ENCODE measurements around the gene GPN3.
"Not testable (repeated sequence)": the region's sequence is repeated elsewhere in the genome, so short reads cannot be mapped to it uniquely, and the experiment has no call there.

Gene GPN3

GRCh38 chr12:110444455-110444854 is 23.6 kb downstream of the GPN3 start:
- no peak for DNase-seq (ENCODE audit: low read depth)

- DNase-seq (ENCODE audit: low read depth): peak; percentile 47
These were observed 31.8 kb downstream of the GPN3 start for GRCh38 chr12:110436231-110436630.

GRCh38 chr12:110431957-110432587 is 36.0 kb downstream of the GPN3 start:
- DNase-seq (ENCODE audit: low read depth): no peak

DNA sequence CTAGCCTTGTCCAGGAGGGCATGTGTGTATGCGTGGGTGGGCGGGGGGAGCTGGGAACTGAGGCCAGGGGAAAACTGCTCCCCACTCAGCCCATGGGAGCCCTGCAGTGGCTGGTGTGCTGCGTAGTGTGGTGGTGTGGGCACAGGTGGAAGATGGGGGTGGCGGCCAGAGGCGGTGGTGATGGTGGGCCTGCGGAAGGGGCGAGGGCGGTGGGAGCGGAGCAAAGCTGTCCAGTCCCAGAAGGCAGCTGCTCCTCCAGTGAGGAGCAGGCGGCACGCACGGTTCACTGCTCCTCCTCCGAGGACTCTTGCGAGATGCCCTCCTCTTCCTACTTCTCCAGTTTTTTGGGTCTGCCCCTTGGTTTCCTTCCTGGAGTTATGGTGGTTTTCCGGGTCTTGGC is 38.4 kb downstream of the GPN3 start:
- DNase-seq (ENCODE audit: low read depth): not testable (repeated sequence)

DNA sequence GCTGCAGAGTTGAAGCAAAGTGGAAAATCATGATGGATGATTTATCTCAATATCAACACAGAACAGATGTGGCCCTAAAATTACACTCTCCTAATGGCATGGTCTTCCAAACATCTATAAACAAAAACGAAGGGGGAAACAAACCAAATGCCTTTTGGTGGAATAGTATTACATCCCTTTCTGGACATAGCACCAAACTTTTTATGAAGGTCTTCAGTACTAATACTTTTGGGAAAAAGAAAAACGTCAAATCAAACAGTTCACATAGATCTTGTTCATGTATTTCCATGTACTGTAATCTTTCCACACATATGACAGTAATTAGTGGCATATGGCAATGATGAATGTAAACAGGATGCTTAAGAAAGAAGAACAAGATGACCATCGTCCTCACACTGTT is 41.7 kb downstream of the GPN3 start:
- DNase-seq (ENCODE audit: low read depth): peak; percentile 42

- peak; percentile 65 for DNase-seq (ENCODE audit: low read depth)
These were observed 43.8 kb downstream of the GPN3 start for GRCh38 chr12:110424237-110424636.

- no peak for DNase-seq (ENCODE audit: low read depth)
These were observed 46.4 kb downstream of the GPN3 start for GRCh38 chr12:110421701-110422100.

- no peak for DNase-seq (ENCODE audit: low read depth)
These were observed 46.8 kb downstream of the GPN3 start for GRCh38 chr12:110421159-110421661.

DNA sequence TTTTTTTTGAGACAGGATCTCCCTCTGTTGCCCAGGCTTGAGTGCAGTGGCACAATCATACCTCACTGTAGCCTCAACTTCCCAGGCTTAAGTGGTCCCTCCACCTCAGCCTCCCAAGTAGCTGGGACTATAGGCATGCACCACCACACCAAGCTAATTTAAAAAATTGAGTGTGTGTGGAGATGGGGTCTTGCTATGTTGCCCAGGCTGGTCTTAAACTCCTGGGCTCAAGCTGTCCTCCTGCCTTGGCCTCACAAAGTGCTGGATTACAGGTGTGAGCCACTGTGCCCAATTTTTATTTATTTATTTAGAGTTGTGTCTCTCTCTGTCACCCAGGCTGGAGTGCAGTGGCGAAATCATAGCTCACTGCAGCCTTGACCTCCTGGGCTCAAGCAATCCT is 47.4 kb downstream of the GPN3 start:
- not testable (repeated sequence) for DNase-seq (ENCODE audit: low read depth)

DNA sequence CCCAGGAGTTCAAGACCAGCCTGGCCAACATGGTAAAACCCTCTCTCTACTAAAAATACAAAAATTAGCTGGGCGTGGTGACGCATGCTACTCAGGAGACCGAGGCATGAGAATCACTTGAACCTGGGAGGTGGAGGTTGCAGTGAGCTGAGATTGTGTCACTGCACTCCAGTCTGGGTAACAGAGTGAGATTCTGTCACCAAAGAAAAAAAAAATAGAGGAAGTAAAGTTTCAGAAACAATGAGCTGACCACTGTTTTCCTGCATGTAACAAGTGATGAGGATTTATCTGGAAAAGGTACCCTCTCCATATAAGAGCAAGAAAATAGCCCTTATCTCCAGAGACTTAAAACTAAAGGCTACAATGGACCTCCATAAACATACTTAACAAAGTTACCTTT is 50.9 kb downstream of the GPN3 start:
- not testable (repeated sequence) for DNase-seq (ENCODE audit: low read depth)

GRCh38 chr12:110410086-110410485 is 58.0 kb downstream of the GPN3 start:
- DNase-seq (ENCODE audit: low read depth): peak; percentile 66

- DNase-seq (ENCODE audit: low read depth): not testable (repeated sequence)
These were observed 62.9 kb downstream of the GPN3 start for GRCh38 chr12:110405126-110405662.

DNA sequence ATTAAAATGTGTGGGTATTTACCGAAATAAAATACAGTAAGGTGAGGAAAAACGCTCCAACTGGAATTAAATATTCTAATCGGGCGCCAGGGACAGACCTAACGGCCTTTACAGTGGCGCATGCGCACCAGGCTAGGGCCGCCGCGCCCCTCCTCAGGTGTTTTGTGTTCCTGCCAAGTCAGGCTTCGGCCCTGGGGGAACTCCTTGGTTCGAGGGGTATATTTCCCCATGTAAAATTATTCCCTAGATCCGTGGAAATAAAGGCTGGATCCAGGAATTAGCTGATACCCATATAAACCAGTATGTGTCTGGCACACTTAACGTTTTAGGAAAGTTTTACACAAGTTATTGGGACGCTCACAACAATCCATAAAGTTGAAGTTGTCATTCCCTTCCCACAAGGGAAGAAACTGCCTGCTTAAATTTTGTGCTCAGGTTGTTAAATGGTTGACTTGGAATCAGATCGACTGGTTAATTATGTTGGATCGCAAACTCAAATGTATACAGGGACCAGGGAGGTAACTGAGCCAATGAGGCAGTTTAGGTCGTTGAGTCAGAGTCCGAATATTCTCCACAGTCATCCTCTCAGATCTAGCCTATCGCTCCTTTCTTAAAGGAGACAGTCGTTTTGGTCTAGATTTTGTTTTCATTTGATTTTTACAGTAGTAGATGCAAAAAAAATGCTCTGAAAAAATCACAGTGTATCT is 63.9 kb downstream of the GPN3 start:
- DNase-seq (ENCODE audit: low read depth): peak; percentile 66

DNA sequence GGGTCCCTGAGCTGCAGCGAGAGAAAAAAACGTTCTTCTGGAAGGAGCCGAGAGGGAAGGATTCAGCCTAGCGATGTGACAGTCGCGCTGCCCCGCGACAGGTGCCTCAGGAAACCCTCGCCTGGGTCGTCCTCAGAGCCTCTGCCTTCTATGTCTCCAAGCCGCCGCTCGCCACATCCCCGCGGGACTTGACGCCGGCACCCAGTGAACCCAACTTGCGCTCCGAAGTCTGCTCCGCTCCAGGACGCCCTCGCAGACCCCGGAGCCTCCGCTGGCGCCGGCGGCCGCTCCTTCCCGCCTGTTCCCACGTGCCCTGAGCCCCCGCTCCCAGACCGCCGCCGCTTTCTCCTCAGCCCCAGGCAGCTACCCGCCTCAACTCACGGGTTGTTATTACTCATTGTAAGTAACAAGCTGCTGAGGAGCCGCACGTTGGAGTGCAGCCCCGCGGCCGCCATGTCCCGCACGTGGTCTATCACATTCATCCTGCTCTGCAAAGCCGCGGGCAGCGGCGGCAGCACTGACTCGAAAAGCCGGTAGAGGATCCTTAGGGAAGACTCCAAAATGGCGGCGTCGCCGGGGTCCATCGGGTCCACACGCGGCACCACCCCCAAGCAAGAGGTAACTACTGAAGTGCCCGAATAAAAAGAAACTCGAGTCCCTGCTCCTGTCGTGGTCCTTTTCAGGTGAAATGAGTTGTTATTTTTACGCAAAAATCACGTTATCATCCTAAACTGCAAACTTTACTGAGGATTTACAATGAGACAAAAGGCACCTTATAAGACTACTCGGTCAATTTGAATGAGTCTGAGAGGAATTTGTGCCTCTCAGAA is 64.7 kb downstream of the GPN3 start, which contains the start of gene ANAPC7:
Gene ANAPC7, minus strand, starts transcription at position 563 of the 830 bp plus-strand sequence. Its CDS starts 81 bp downstream, at position 482.
- DNase-seq (ENCODE audit: low read depth): peak; percentile 92
